WTC11 (cell line): Measurements from ENCODE around the gene VASN.

ENCODE experiments used
- ATF1 ChIP-seq: sonication (generic); formaldehyde crosslinking; IDR thresholded peaks from 2 replicates; pipeline ENCODE4 v1.8.1; 2023; ENCODE audit warnings: mild to moderate bottlenecking, moderate library complexity, missing genetic modification reagents
- ELF4 ChIP-seq: sonication (generic); formaldehyde crosslinking; IDR thresholded peaks from 2 replicates; pipeline ENCODE4 v1.8.1; 2022; ENCODE audit warnings: low read depth, mild to moderate bottlenecking, moderate library complexity, missing genetic modification reagents
- ESRRA ChIP-seq: sonication (generic); formaldehyde crosslinking; IDR thresholded peaks from 2 replicates; pipeline ENCODE4 v1.8.1; 2022; ENCODE audit warnings: mild to moderate bottlenecking, missing genetic modification reagents, borderline replicate concordance
- FOXP1 ChIP-seq: sonication (generic); formaldehyde crosslinking; IDR thresholded peaks from 2 replicates; pipeline ENCODE4 v1.8.0; 2022; ENCODE audit warnings: missing genetic modification reagents, mild to moderate bottlenecking, moderate library complexity, borderline replicate concordance
- NFYB ChIP-seq: sonication (generic); formaldehyde crosslinking; conservative IDR thresholded peaks from 2 replicates; pipeline ENCODE4 v1.8.0; 2022; ENCODE audit warnings: low read depth, missing genetic modification reagents
- NR2C2 ChIP-seq: sonication (generic); formaldehyde crosslinking; IDR thresholded peaks from 2 replicates; pipeline ENCODE4 v1.8.0; 2022; ENCODE audit warnings: mild to moderate bottlenecking, missing genetic modification reagents
- NR3C1 ChIP-seq: sonication (generic); formaldehyde crosslinking; conservative IDR thresholded peaks from 2 replicates; pipeline ENCODE4 v1.8.1; 2023; ENCODE audit warnings: low read depth, mild to moderate bottlenecking, missing genetic modification reagents
- SMAD3 ChIP-seq: sonication (generic); formaldehyde crosslinking; IDR thresholded peaks from 2 replicates; pipeline ENCODE4 v1.8.0; 2022; ENCODE audit warnings: missing genetic modification reagents, mild to moderate bottlenecking, borderline replicate concordance
- TF ChIP-seq, protein P1 (sequence below): fragments of 200-600 bp; IDR thresholded peaks from 2 replicates; pipeline ENCODE4 v1.8.0; 2022; ENCODE audit warnings: antibody characterized with exemption
- TF ChIP-seq, protein P2 (sequence below): sonication (generic); formaldehyde crosslinking; IDR thresholded peaks from 2 replicates; pipeline ENCODE4 v1.8.0; 2023; ENCODE audit warnings: missing genetic modification reagents
- TF ChIP-seq, protein P3 (sequence below): sonication (generic); formaldehyde crosslinking; IDR thresholded peaks from 2 replicates; pipeline ENCODE4 v1.8.1; 2023; ENCODE audit warnings: mild to moderate bottlenecking, missing genetic modification reagents, borderline replicate concordance
- TF ChIP-seq, protein P4 (sequence below): sonication (generic); formaldehyde crosslinking; IDR thresholded peaks from 2 replicates; pipeline ENCODE4 v1.8.0; 2022; ENCODE audit warnings: mild to moderate bottlenecking, missing genetic modification reagents
- TF ChIP-seq, protein P5 (sequence below): sonication (generic); formaldehyde crosslinking; conservative IDR thresholded peaks from 2 replicates; pipeline ENCODE4 v1.8.1; 2023; ENCODE audit warnings: mild to moderate bottlenecking, low read depth, missing genetic modification reagents, moderate library complexity

DNA sequence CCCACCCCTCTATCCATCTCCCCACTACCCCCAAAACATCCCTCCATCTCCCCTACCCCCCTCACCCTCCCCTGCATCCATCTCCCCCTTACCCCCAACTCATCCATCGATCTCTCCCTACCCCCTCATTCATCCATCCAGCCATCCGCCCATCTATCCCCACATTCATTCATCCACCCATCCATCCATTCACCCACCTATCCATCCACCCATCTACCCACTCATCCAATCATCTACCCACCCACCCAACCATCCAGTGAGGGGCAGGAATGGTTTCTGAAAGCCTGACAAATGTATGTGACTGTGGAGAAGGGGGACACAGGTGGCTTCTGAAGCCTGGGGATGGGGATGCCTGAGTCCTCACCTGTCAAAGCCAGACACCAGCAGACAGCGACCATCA lies 11.7 kb upstream of the VASN start:
- TF ChIP-seq, protein P1, sequence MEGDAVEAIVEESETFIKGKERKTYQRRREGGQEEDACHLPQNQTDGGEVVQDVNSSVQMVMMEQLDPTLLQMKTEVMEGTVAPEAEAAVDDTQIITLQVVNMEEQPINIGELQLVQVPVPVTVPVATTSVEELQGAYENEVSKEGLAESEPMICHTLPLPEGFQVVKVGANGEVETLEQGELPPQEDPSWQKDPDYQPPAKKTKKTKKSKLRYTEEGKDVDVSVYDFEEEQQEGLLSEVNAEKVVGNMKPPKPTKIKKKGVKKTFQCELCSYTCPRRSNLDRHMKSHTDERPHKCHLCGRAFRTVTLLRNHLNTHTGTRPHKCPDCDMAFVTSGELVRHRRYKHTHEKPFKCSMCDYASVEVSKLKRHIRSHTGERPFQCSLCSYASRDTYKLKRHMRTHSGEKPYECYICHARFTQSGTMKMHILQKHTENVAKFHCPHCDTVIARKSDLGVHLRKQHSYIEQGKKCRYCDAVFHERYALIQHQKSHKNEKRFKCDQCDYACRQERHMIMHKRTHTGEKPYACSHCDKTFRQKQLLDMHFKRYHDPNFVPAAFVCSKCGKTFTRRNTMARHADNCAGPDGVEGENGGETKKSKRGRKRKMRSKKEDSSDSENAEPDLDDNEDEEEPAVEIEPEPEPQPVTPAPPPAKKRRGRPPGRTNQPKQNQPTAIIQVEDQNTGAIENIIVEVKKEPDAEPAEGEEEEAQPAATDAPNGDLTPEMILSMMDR = no peak
- TF ChIP-seq ATF1 (CRISPR knock-in tag) (no peak), SMAD3 (CRISPR knock-in tag) (no peak), FOXP1 (CRISPR knock-in tag) (no peak), ESRRA (no peak), NR2C2 (CRISPR knock-in tag) (no peak), NFYB (CRISPR knock-in tag) (no peak), ELF4 (CRISPR knock-in tag) (no peak), NR3C1 (no peak)
- TF ChIP-seq, protein P2, sequence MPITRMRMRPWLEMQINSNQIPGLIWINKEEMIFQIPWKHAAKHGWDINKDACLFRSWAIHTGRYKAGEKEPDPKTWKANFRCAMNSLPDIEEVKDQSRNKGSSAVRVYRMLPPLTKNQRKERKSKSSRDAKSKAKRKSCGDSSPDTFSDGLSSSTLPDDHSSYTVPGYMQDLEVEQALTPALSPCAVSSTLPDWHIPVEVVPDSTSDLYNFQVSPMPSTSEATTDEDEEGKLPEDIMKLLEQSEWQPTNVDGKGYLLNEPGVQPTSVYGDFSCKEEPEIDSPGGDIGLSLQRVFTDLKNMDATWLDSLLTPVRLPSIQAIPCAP (CRISPR knock-in tag) = no peak
- TF ChIP-seq, protein P3, sequence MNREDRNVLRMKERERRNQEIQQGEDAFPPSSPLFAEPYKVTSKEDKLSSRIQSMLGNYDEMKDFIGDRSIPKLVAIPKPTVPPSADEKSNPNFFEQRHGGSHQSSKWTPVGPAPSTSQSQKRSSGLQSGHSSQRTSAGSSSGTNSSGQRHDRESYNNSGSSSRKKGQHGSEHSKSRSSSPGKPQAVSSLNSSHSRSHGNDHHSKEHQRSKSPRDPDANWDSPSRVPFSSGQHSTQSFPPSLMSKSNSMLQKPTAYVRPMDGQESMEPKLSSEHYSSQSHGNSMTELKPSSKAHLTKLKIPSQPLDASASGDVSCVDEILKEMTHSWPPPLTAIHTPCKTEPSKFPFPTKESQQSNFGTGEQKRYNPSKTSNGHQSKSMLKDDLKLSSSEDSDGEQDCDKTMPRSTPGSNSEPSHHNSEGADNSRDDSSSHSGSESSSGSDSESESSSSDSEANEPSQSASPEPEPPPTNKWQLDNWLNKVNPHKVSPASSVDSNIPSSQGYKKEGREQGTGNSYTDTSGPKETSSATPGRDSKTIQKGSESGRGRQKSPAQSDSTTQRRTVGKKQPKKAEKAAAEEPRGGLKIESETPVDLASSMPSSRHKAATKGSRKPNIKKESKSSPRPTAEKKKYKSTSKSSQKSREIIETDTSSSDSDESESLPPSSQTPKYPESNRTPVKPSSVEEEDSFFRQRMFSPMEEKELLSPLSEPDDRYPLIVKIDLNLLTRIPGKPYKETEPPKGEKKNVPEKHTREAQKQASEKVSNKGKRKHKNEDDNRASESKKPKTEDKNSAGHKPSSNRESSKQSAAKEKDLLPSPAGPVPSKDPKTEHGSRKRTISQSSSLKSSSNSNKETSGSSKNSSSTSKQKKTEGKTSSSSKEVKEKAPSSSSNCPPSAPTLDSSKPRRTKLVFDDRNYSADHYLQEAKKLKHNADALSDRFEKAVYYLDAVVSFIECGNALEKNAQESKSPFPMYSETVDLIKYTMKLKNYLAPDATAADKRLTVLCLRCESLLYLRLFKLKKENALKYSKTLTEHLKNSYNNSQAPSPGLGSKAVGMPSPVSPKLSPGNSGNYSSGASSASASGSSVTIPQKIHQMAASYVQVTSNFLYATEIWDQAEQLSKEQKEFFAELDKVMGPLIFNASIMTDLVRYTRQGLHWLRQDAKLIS (CRISPR knock-in tag) = no peak
- TF ChIP-seq, protein P4, sequence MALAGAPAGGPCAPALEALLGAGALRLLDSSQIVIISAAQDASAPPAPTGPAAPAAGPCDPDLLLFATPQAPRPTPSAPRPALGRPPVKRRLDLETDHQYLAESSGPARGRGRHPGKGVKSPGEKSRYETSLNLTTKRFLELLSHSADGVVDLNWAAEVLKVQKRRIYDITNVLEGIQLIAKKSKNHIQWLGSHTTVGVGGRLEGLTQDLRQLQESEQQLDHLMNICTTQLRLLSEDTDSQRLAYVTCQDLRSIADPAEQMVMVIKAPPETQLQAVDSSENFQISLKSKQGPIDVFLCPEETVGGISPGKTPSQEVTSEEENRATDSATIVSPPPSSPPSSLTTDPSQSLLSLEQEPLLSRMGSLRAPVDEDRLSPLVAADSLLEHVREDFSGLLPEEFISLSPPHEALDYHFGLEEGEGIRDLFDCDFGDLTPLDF (CRISPR knock-in tag) = no peak
- TF ChIP-seq, protein P5, sequence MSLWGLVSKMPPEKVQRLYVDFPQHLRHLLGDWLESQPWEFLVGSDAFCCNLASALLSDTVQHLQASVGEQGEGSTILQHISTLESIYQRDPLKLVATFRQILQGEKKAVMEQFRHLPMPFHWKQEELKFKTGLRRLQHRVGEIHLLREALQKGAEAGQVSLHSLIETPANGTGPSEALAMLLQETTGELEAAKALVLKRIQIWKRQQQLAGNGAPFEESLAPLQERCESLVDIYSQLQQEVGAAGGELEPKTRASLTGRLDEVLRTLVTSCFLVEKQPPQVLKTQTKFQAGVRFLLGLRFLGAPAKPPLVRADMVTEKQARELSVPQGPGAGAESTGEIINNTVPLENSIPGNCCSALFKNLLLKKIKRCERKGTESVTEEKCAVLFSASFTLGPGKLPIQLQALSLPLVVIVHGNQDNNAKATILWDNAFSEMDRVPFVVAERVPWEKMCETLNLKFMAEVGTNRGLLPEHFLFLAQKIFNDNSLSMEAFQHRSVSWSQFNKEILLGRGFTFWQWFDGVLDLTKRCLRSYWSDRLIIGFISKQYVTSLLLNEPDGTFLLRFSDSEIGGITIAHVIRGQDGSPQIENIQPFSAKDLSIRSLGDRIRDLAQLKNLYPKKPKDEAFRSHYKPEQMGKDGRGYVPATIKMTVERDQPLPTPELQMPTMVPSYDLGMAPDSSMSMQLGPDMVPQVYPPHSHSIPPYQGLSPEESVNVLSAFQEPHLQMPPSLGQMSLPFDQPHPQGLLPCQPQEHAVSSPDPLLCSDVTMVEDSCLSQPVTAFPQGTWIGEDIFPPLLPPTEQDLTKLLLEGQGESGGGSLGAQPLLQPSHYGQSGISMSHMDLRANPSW (CRISPR knock-in tag) = no peak
